H9 (cell line): ENCODE measurements around the gene GGACT. TPM values are rescaled to one million over a fixed set of nuclear protein-coding genes. Genes with fewer than 3 reads are reported as not detected.

Source experiments
- DNase-seq: peaks from one replicate; pipeline ENCODE4 v3.0.0-alpha.2; 2017
- H2AFZ ChIP-seq: one replicate; pipeline ENCODE4 v1.6.1; 2013; ENCODE audit warnings: mild to moderate bottlenecking, low read length, control low read depth, moderate library complexity
- H2AK5ac ChIP-seq: 2 replicates; pipeline ENCODE4 v1.6.1; 2013; ENCODE audit warnings: low read length, control low read depth, mixed read lengths; ENCODE audit not compliant: insufficient read length
- H2BK120ac ChIP-seq: one replicate; pipeline ENCODE4 v1.6.1; 2013; ENCODE audit warnings: low read depth, mild to moderate bottlenecking, low read length, control low read depth, inconsistent platforms; ENCODE audit not compliant: poor library complexity, severe bottlenecking
- H2BK12ac ChIP-seq: 2 replicates; pipeline ENCODE4 v1.6.1; 2013; ENCODE audit warnings: low read length, control low read depth, mixed read lengths, low read depth; ENCODE audit not compliant: insufficient read length
- H2BK15ac ChIP-seq: 2 replicates; pipeline ENCODE4 v1.6.1; 2013; ENCODE audit warnings: low read depth, low read length, control low read depth
- H2BK20ac ChIP-seq: one replicate; pipeline ENCODE4 v1.6.1; 2013; ENCODE audit warnings: low read depth, mild to moderate bottlenecking, low read length, control low read depth, inconsistent platforms; ENCODE audit not compliant: poor library complexity, severe bottlenecking
- H2BK5ac ChIP-seq: 2 replicates; pipeline ENCODE4 v1.6.1; 2013; ENCODE audit warnings: low read length, control low read depth, mixed read lengths; ENCODE audit not compliant: insufficient read length
- H3K14ac ChIP-seq: 2 replicates; pipeline ENCODE4 v1.6.1; 2013; ENCODE audit warnings: low read length, control low read depth; ENCODE audit not compliant: insufficient read depth
- H3K18ac ChIP-seq: 2 replicates; pipeline ENCODE4 v1.6.1; 2013; ENCODE audit warnings: low read depth, mild to moderate bottlenecking, mixed read lengths, low read length, control low read depth; ENCODE audit not compliant: insufficient read length
- H3K23ac ChIP-seq: 2 replicates; pipeline ENCODE4 v1.6.1; 2013; ENCODE audit warnings: low read length, control low read depth, mixed read lengths, low read depth; ENCODE audit not compliant: insufficient read length
- H3K23me2 ChIP-seq: 2 replicates; pipeline ENCODE4 v1.6.1; 2013; ENCODE audit warnings: low read depth, mild to moderate bottlenecking, mixed read lengths, low read length, control low read depth; ENCODE audit not compliant: insufficient read length, poor library complexity, severe bottlenecking
- H3K27ac ChIP-seq: 2 replicates; pipeline ENCODE4 v1.5.1; 2013; ENCODE audit warnings: low read length, control low read depth, mixed read lengths, low read depth; ENCODE audit not compliant: insufficient read length
- H3K27me3 ChIP-seq: 2 replicates; pipeline ENCODE4 v1.6.1; 2013; ENCODE audit warnings: low read length, control low read depth, inconsistent platforms; ENCODE audit not compliant: insufficient read depth
- H3K4ac ChIP-seq: 2 replicates; pipeline ENCODE4 v1.6.1; 2013; ENCODE audit warnings: low read depth, mild to moderate bottlenecking, control low read depth, inconsistent platforms, low read length, moderate library complexity
- H3K4me1 ChIP-seq: 2 replicates; pipeline ENCODE4 v1.6.1; 2013; ENCODE audit warnings: low read length, control low read depth, inconsistent platforms; ENCODE audit not compliant: insufficient read depth
- H3K4me2 ChIP-seq: 2 replicates; pipeline ENCODE4 v1.6.1; 2013; ENCODE audit warnings: low read length, control low read depth, mixed read lengths; ENCODE audit not compliant: insufficient read length, insufficient read depth
- H3K56ac ChIP-seq: 2 replicates; pipeline ENCODE4 v1.6.1; 2013; ENCODE audit warnings: low read depth, mild to moderate bottlenecking, mixed read lengths, low read length, control low read depth; ENCODE audit not compliant: insufficient read length
- H3K79me1 ChIP-seq: 2 replicates; pipeline ENCODE4 v1.6.1; 2013; ENCODE audit warnings: low read depth, mild to moderate bottlenecking, moderate library complexity, low read length, control low read depth, inconsistent platforms; ENCODE audit not compliant: insufficient read depth, poor library complexity, severe bottlenecking
- H3K79me2 ChIP-seq: 2 replicates; pipeline ENCODE4 v1.6.1; 2013; ENCODE audit warnings: low read length, control low read depth, inconsistent platforms; ENCODE audit not compliant: insufficient read depth
- H3K9ac ChIP-seq: 2 replicates; pipeline ENCODE4 v1.6.1; 2013; ENCODE audit warnings: low read length, control low read depth, mixed read lengths; ENCODE audit not compliant: insufficient read length; ENCODE audit errors: extremely low read depth
- H3K9me3 ChIP-seq: one replicate; pipeline ENCODE4 v1.6.1; 2013; ENCODE audit warnings: low read depth, low read length, inconsistent platforms; ENCODE audit not compliant: control insufficient read depth
- H3T11ph ChIP-seq: one replicate; pipeline ENCODE4 v1.6.1; 2013; ENCODE audit warnings: mild to moderate bottlenecking, low read length, control low read depth, inconsistent platforms
- H4K20me1 ChIP-seq: one replicate; pipeline ENCODE4 v1.6.1; 2013; ENCODE audit not compliant: control insufficient read depth, insufficient read length, insufficient read depth
- H4K5ac ChIP-seq: 2 replicates; pipeline ENCODE4 v1.6.1; 2013; ENCODE audit warnings: low read depth, mild to moderate bottlenecking, mixed read lengths, low read length, control low read depth; ENCODE audit not compliant: insufficient read length
- H4K8ac ChIP-seq: replicated peaks from 2 replicates; pipeline ENCODE4 v1.6.1; 2013; ENCODE audit warnings: low read length, control low read depth, mixed read lengths, low read depth; ENCODE audit not compliant: insufficient read length
- H4K91ac ChIP-seq: 2 replicates; pipeline ENCODE4 v1.6.1; 2013; ENCODE audit warnings: low read depth, mild to moderate bottlenecking, moderate library complexity, mixed read lengths, low read length, control low read depth; ENCODE audit not compliant: insufficient read length
- H3K27ac Mint-ChIP-seq, 3 experiments: 2 replicates in 2 of 3; 3 replicates in 1 of 3; pipeline ENCODE4 v1.8.0; 2020 to 2021; ENCODE audit warnings: mixed read lengths in 3 of 3, mild to moderate bottlenecking in 1 of 3, moderate library complexity in 1 of 3
- H3K27me3 Mint-ChIP-seq: 2 replicates; pipeline ENCODE4 v1.8.0; 2021; ENCODE audit warnings: low read depth, mild to moderate bottlenecking, moderate library complexity, mixed read lengths
- H3K36me3 Mint-ChIP-seq, 3 experiments: 2 replicates in 2 of 3; 3 replicates in 1 of 3; pipeline ENCODE4 v1.8.0; 2020 to 2021; ENCODE audit warnings: low read depth in 3 of 3, mixed read lengths in 3 of 3; ENCODE audit not compliant: insufficient read depth in 1 of 3
- H3K4me1 Mint-ChIP-seq, 2 experiments: 2 replicates each; pipeline ENCODE4 v1.8.0; 2020; ENCODE audit warnings: mixed read lengths in 2 of 2
- H3K4me3 Mint-ChIP-seq, 2 experiments: 2 replicates in 1 of 2; 3 replicates in 1 of 2; pipeline ENCODE4 v1.8.0; 2020 to 2021; ENCODE audit warnings: mild to moderate bottlenecking in 2 of 2, mixed read lengths in 2 of 2, moderate library complexity in 1 of 2
- H3K9me3 Mint-ChIP-seq, 2 experiments: 2 replicates in 1 of 2; 3 replicates in 1 of 2; pipeline ENCODE4 v1.8.0; 2020; ENCODE audit warnings: mild to moderate bottlenecking in 2 of 2, mixed read lengths in 2 of 2, moderate library complexity in 1 of 2
- CTCF ChIP-seq: fragments of 200-600 bp; sonication (generic); conservative IDR thresholded peaks from 3 replicates; pipeline ENCODE4 v1.8.0; 2021; ENCODE audit warnings: antibody characterized with exemption, mild to moderate bottlenecking
- WGBS: extraction: QIAGEN DNeasy Blood & Tissue Kit; methylation state at CpG from one replicate; pipeline ENCODE4 v1.1.7; 2013; ENCODE audit warnings: missing lambda C conversion rate, low lambda C conversion rate, mixed read lengths; ENCODE audit not compliant: insufficient read length; ENCODE audit errors: extremely low coverage; 5-methylcytosine and 5-hydroxymethylcytosine counted together
- total RNA-seq: library from RNA; stranded (reverse); gene quantifications from 2 replicates; pipeline ENCODE4 v1.2.1, GENCODE V29; 2021

GGACT gene
- total RNA-seq, 1 experiment from 2014 or later, result 1.3 TPM

GRCh38 chr13:100604918-100605710 is 16.5 kb upstream of the GGACT start:
- no peak overlapping the region for H2AFZ ChIP-seq
- no peak overlapping the region for H3K56ac ChIP-seq
- H4K5ac ChIP-seq, result no peak overlapping the region
- no peak for DNase-seq
- H3K79me1 ChIP-seq, result no peaks in the 10 kb centered on the region
- no peaks in the 10 kb centered on the region for H3K79me2 ChIP-seq
- no peak overlapping the region for H3K14ac ChIP-seq
- Mint-ChIP-seq H3K4me3 (no peak overlapping the region), H3K9me3 (no peaks in the 10 kb centered on the region), H3K36me3 (peaks cover 0 to 7% (median 0%) of the 10 kb centered on the region in 3 experiments; a peak in 2 of 7 replicates), H3K27me3 (no peaks in the 10 kb centered on the region), H3K4me1 (no peaks in the 10 kb centered on the region), H3K27ac (no peak overlapping the region)
- no peak overlapping the region for H3T11ph ChIP-seq
- H2BK15ac ChIP-seq, result no peak overlapping the region
- no peak overlapping the region for H4K91ac ChIP-seq
- WGBS, result no CpG with 5 or more reads among the region's 5 CpGs
- H3K4me2 ChIP-seq, result no peak overlapping the region
- H2BK5ac ChIP-seq, result no peak overlapping the region
- no peaks in the 10 kb centered on the region for H3K4me1 ChIP-seq
- no peak overlapping the region for H2AK5ac ChIP-seq
- no peaks in the 10 kb centered on the region for H3K23me2 ChIP-seq
- H2BK12ac ChIP-seq, result no peak overlapping the region
- no peak overlapping the region for H4K8ac ChIP-seq
- H3K27me3 ChIP-seq, result no peaks in the 10 kb centered on the region
- H2BK120ac ChIP-seq, result no peak overlapping the region
- no peaks in the 10 kb centered on the region for H4K20me1 ChIP-seq
- no peak overlapping the region for H3K23ac ChIP-seq
- no peak overlapping the region for H3K9ac ChIP-seq
- H3K4ac ChIP-seq, result no peak overlapping the region
- no peak for TF ChIP-seq CTCF
- H3K18ac ChIP-seq, result no peak overlapping the region
- no peak overlapping the region for H2BK20ac ChIP-seq
- no peak overlapping the region for H3K27ac ChIP-seq
- H3K9me3 ChIP-seq, result no peaks in the 10 kb centered on the region
